HepG2 (cell line): ENCODE results near the gene NOX3. TPM values are rescaled to one million over a fixed set of nuclear protein-coding genes. Genes with fewer than 3 reads are reported as not detected.

Source experiments
- AHR ChIP-seq: IDR thresholded peaks from 2 replicates; pipeline ENCODE4 v1.6.1; 2018; ENCODE audit warnings: missing genetic modification reagents, missing compliant biosample characterization
- AKAP8 ChIP-seq: sonication (generic); formaldehyde crosslinking; IDR thresholded peaks from 2 replicates; pipeline ENCODE4 v1.5.1; 2020; ENCODE audit warnings: mild to moderate bottlenecking, missing genetic modification reagents
- ARID4A ChIP-seq: sonication (generic); formaldehyde crosslinking; IDR thresholded peaks from 2 replicates; pipeline ENCODE4 v1.5.0; 2020; ENCODE audit warnings: mild to moderate bottlenecking, missing genetic modification reagents, borderline replicate concordance
- CEBPB ChIP-seq: IDR thresholded peaks from 2 replicates; pipeline ENCODE4 v1.6.1; 2011; ENCODE audit warnings: low read depth, low read length, improper control_type of control experiment, borderline replicate concordance
- HNF4A ChIP-seq: sonication (generic); formaldehyde crosslinking; IDR thresholded peaks from 2 replicates; pipeline ENCODE4 v1.4.0; 2020; ENCODE audit warnings: missing genetic modification reagents
- JUNB ChIP-seq: sonication (generic); formaldehyde crosslinking; IDR thresholded peaks from 2 replicates; pipeline ENCODE4 v1.8.0; 2022; ENCODE audit warnings: missing genetic modification reagents, mild to moderate bottlenecking, borderline replicate concordance
- KAT8 ChIP-seq: IDR thresholded peaks from 2 replicates; pipeline ENCODE4 v1.6.1; 2016; ENCODE audit warnings: missing genetic modification reagents, missing compliant biosample characterization
- KDM6A ChIP-seq: IDR thresholded peaks from 2 replicates; pipeline ENCODE4 v1.6.1; 2016; ENCODE audit warnings: low read depth
- NR2F2 ChIP-seq: IDR thresholded peaks from 2 replicates; pipeline ENCODE4 v1.6.1; 2012; ENCODE audit warnings: low read depth, inconsistent platforms, borderline replicate concordance
- SNRNP70 ChIP-seq: fragments of 200-400 bp; formaldehyde crosslinking; IDR thresholded peaks from 2 replicates; pipeline ENCODE4 v1.6.1; 2017; ENCODE audit warnings: mild to moderate bottlenecking, low read depth, low read length, moderate library complexity
- ZNF20 ChIP-seq: sonication (generic); formaldehyde crosslinking; IDR thresholded peaks from 2 replicates; pipeline ENCODE4 v1.4.0; 2020; ENCODE audit warnings: mild to moderate bottlenecking, moderate library complexity, missing genetic modification reagents
- ZNF232 ChIP-seq: sonication (generic); formaldehyde crosslinking; IDR thresholded peaks from 2 replicates; pipeline ENCODE4 v1.4.0; 2020; ENCODE audit warnings: missing genetic modification reagents, borderline replicate concordance
- ZNF317 ChIP-seq: sonication (generic); formaldehyde crosslinking; IDR thresholded peaks from 2 replicates; pipeline ENCODE4 v1.5.0; 2020; ENCODE audit warnings: mild to moderate bottlenecking, missing genetic modification reagents
- ZNF33A ChIP-seq: sonication (generic); formaldehyde crosslinking; IDR thresholded peaks from 2 replicates; pipeline ENCODE4 v1.5.1; 2020; ENCODE audit warnings: missing genetic modification reagents, mild to moderate bottlenecking, moderate library complexity, borderline replicate concordance
- ZNF549 ChIP-seq: sonication (generic); formaldehyde crosslinking; IDR thresholded peaks from 2 replicates; pipeline ENCODE4 v1.5.0; 2020; ENCODE audit warnings: missing genetic modification reagents
- ZSCAN21 ChIP-seq: sonication (generic); formaldehyde crosslinking; IDR thresholded peaks from 2 replicates; pipeline ENCODE4 v1.8.0; 2022; ENCODE audit warnings: mild to moderate bottlenecking, missing genetic modification reagents, moderate library complexity, borderline replicate concordance
- polyA plus RNA-seq, 8 experiments: library from polyadenylated mRNA; depleted of rRNA in 3 of 8; stranded (reverse) in 7 of 8; unstranded in 1 of 8; fragments of >200 nt; fragmentation: Illumina TruSeq in 4 of 8; extraction: Trizol in 4 of 8; gene quantifications; 2 replicates each; pipeline versions ENCODE4 v1.2.1 to v1.2.3, GENCODE V29; 2011 to 2016; ENCODE audit warnings: low read depth in 4 of 8, missing spikeins in 1 of 8, mixed read lengths in 1 of 8; ENCODE audit not compliant: insufficient read depth in 1 of 8
- total RNA-seq, 5 experiments: library from RNA; depleted of rRNA; stranded (reverse); fragments of >200 nt; fragmentation: Illumina TruSeq; extraction: Trizol; gene quantifications; 2 replicates each; pipeline ENCODE4 v1.2.3, GENCODE V29; 2016; ENCODE audit warnings: low read depth in 1 of 5
- TF ChIP-seq, protein P1 (sequence below): sonication (generic); formaldehyde crosslinking; IDR thresholded peaks from 2 replicates; pipeline ENCODE4 v1.4.0; 2020; ENCODE audit warnings: missing genetic modification reagents
- TF ChIP-seq, protein P2 (sequence below): sonication (generic); formaldehyde crosslinking; IDR thresholded peaks from 2 replicates; pipeline ENCODE4 v1.8.0; 2022; ENCODE audit warnings: missing genetic modification reagents, low read depth, mild to moderate bottlenecking, borderline replicate concordance

NOX3 gene
- total and polyA plus RNA-seq, 2 of the 13 experiments (the other 11 are each of a cell fraction or from before 2014, with no cell fraction given): 0.09 to 0.18 TPM

GRCh38 chr6:155486721-155487294 lies 31.2 kb upstream of the NOX3 start (continued):
- TF ChIP-seq ARID4A (CRISPR knock-in tag) (peak; percentile 53; the same call in 1 of the 2 replicates), ZNF549 (CRISPR knock-in tag) (no peak), SNRNP70 (no peak), ZNF232 (CRISPR knock-in tag) (no peak), KAT8 (peak; percentile 91), ZNF20 (CRISPR knock-in tag) (no peak; the same call in 1 of the 2 replicates), CEBPB (peak; percentile 97), ZNF33A (CRISPR knock-in tag) (no peak), NR2F2 (peak; percentile 98), AKAP8 (CRISPR knock-in tag) (0 out of 2 replicates have a peak, but pooled peaks have one; percentile 54), AHR (CRISPR knock-in tag) (no peak; the same call in 1 of the 2 replicates), ZSCAN21 (CRISPR knock-in tag) (peak; percentile 77), KDM6A (CRISPR knock-in tag) (peak; percentile 90), HNF4A (CRISPR knock-in tag) (peak; percentile 96), ZNF317 (peak; percentile 61; the same call in 1 of the 2 replicates), JUNB (CRISPR knock-in tag) (peak; percentile 88; the same call in 1 of the 2 replicates)
- TF ChIP-seq, protein P1, sequence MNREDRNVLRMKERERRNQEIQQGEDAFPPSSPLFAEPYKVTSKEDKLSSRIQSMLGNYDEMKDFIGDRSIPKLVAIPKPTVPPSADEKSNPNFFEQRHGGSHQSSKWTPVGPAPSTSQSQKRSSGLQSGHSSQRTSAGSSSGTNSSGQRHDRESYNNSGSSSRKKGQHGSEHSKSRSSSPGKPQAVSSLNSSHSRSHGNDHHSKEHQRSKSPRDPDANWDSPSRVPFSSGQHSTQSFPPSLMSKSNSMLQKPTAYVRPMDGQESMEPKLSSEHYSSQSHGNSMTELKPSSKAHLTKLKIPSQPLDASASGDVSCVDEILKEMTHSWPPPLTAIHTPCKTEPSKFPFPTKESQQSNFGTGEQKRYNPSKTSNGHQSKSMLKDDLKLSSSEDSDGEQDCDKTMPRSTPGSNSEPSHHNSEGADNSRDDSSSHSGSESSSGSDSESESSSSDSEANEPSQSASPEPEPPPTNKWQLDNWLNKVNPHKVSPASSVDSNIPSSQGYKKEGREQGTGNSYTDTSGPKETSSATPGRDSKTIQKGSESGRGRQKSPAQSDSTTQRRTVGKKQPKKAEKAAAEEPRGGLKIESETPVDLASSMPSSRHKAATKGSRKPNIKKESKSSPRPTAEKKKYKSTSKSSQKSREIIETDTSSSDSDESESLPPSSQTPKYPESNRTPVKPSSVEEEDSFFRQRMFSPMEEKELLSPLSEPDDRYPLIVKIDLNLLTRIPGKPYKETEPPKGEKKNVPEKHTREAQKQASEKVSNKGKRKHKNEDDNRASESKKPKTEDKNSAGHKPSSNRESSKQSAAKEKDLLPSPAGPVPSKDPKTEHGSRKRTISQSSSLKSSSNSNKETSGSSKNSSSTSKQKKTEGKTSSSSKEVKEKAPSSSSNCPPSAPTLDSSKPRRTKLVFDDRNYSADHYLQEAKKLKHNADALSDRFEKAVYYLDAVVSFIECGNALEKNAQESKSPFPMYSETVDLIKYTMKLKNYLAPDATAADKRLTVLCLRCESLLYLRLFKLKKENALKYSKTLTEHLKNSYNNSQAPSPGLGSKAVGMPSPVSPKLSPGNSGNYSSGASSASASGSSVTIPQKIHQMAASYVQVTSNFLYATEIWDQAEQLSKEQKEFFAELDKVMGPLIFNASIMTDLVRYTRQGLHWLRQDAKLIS (CRISPR knock-in tag): peak; percentile 97
- TF ChIP-seq, protein P2, sequence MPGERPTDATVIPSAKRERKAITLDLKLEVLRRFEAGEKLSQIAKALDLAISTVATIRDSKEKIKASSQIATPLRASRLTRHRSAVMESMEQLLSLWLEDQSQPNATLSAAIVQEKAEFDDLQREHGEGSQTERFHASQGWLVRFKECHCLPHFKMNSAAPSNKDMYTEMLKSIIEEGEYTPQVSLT (CRISPR knock-in tag): no peak
